Measurements from ENCODE around the gene GTF2A1.

Gene GTF2A1

GRCh38 chr14:81172881-81173280 lies 47.9 kb downstream of the GTF2A1 start:
- DNase-seq = no peak

- no peak for DNase-seq
Observed at GRCh38 chr14:81172353-81172752, 48.4 kb downstream of the GTF2A1 start.

DNA sequence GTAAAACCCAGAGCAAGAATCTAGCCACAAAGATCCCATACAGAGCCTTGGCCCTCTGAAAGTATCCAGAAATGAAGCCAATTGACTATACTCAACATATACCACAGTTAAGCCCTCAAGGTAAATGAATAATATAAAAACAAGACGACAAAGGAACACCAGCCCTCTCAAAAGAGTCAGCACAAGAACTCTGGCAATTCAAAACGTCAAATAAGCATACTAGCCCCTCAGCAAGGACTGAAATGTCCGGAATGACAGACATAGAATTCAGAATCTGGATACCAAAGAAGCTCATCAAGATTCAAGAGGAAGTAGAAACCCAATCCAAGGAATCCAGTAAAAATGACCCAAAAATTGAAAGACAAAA lies 49.9 kb downstream of the GTF2A1 start:
- DNase-seq = no peak

DNA sequence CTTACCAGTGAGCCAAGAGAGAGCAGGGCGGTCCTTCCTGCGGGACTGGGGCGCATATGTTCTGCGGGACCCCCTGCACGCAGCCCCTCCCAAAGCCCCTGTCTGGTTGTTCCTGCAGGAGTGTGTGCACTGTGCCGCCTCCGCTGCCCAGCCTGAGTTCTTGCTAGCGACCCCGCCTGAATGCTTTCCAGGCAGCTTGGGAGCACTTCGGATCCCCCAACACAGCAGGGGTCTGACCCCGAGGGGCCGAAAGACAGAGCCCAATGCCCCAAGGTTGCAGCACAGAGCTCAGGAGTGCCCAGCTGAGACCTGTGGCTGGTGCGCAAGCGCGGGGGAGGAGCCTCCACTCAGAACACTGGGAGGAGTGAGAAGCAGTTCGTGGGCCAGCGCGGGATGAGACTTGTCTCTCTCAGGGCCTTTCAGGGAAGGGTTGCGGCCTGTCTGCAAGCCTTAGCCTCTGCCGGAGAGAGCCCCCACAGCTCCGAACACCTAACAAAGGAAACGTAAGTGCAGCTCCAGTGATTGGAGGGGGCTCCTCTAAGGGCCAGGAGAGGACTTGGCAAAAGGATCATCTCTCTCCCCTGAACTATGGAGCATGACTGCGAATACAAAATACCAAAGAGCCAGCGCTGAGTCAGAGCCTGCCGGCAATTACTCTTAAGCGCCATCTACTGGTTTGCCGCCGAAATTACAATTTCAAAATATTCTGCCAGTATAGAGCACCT lies 50.5 kb downstream of the GTF2A1 start:
- peak; percentile 89 to 90 for DNase-seq

DNA sequence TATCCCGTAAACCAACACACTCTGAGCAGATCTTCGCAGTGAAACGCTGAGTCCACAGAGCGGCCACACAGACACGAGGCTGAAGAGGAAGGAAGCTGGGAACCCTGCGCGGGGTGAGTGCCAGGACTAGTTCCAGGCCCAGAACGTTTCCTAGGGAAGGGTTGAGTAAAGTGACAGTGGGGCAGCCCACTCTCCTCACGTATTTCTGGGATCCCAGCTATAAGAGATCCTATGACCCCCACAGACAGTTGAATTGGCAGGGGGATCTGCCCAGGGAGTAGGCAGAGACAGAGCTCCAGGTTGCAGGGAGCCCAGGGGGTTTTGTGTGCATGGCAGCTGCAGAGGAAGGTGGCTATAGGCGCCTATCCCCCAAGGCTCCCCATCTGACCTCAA lies 51.1 kb downstream of the GTF2A1 start:
- peak; percentile 6 to 27 for DNase-seq

GRCh38 chr14:81169267-81169666 lies 51.5 kb downstream of the GTF2A1 start:
- DNase-seq = no peak

DNA sequence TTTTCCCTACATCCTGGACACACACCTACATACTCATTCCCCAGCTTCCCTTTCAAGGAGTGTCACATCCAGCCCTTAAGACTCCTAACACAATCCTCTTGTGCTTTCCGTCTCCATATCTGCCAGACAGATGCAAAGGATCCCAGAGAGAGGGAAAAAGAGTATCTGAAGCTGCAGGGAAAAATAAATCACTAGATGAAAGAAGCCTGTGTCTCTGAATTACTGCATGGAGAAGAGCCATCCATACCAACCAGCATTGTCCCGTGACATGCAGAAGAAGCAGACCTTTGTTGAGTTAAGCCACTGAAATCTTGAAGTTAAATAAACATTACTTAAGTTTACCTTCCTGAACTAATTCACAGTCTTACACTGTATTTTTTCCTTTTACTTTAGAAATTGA lies 54.6 kb downstream of the GTF2A1 start:
- no peak for DNase-seq

DNA sequence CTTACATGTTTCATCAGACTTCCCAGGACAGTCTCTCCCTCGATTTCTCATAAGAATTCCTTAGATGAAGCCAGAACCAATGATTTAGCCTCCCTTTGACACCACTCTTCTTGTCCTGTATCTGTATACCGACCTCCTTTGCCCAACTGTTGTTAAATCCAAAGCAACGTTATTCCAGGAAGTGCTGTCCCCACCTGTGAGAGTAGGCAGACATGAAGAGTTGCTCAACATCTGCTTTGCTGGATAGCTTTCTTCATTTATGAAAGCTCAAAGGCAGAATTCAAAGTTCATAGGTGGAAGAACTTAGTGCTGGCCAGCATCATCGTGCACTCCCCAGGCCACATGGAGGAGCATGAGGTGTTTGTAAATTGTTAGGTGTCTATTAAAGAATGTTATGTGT lies 55.6 kb downstream of the GTF2A1 start:
- no peak for DNase-seq

DNA sequence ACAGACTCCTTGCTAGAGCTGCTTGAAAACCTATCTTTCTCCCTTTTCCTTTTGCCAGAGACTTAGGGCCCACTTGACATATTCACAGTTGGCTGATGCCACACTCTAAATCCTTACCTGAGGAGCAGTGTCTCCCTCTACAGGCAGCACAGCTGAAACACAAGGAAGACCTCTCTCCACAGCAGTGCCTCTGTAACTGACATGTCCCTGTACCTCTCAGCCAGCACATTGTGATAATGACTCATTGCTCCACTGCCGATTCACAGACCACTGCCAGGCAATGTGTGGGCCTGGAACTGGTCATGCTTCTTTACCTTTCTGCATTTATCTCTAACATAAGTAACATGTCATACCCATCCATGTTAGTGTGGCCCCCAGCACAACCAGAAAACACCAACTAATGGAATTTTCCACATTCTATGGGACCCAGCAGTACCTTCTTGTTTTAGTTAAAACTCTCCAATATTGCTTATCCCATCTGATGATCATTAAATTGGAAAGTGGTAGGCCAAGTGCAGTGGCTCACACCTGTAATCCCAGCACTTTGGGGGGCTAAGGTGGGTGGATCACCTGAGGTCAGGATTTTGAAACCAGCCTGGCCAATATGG lies 56.5 kb downstream of the GTF2A1 start:
- peak; percentile 45 to 48 for DNase-seq

GRCh38 chr14:81162941-81163340 lies 57.8 kb downstream of the GTF2A1 start:
- DNase-seq = peak in 1 of 2 donors; percentile 33

- DNase-seq = no peak
Observed at GRCh38 chr14:81161749-81162148, 59.0 kb downstream of the GTF2A1 start.

GRCh38 chr14:81161088-81161487 lies 59.7 kb downstream of the GTF2A1 start:
- no peak for DNase-seq

DNA sequence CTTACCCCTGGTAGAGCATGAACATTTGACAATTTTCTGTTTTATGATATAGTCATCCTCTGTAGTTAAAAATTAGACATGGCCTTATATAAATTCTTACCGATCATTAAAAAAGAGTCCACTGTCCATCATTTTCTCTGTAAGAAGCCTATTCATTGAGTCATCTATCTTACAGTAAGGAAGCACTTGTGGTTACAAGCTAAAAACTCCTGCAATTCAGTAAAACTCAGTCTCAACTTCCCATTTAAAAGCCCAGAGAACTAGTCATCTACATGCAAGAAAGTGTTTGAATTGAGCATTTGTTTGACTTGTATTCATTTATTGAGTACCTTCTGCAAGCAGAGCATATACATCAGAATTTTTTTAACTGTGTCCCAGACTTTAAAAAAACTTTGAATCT lies 63.3 kb downstream of the GTF2A1 start:
- no peak for DNase-seq

DNA sequence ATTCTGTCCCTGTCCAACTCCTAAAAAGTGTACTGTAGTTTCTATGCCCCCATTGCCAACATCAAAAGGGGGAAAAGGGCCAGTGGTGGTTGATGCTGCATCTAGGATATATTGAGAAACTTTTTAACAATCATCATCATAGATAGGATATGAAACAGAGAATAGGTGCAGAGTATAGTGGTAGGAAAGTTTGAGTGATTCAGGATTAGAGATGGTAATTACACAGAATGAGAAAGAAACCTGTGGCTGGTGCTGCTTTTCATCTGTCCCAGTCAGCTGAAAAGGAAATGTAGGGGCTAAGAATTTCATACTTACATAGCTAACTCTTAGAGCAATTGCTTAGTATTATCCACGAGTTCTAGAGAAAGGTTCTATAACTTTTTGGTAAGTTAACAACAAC lies 67.6 kb downstream of the GTF2A1 start:
- DNase-seq = no peak

GRCh38 chr14:81148635-81149034 lies 72.1 kb downstream of the GTF2A1 start:
- DNase-seq = no peak

- DNase-seq = no peak
Observed at GRCh38 chr14:81147140-81147897, 73.4 kb downstream of the GTF2A1 start.

DNA sequence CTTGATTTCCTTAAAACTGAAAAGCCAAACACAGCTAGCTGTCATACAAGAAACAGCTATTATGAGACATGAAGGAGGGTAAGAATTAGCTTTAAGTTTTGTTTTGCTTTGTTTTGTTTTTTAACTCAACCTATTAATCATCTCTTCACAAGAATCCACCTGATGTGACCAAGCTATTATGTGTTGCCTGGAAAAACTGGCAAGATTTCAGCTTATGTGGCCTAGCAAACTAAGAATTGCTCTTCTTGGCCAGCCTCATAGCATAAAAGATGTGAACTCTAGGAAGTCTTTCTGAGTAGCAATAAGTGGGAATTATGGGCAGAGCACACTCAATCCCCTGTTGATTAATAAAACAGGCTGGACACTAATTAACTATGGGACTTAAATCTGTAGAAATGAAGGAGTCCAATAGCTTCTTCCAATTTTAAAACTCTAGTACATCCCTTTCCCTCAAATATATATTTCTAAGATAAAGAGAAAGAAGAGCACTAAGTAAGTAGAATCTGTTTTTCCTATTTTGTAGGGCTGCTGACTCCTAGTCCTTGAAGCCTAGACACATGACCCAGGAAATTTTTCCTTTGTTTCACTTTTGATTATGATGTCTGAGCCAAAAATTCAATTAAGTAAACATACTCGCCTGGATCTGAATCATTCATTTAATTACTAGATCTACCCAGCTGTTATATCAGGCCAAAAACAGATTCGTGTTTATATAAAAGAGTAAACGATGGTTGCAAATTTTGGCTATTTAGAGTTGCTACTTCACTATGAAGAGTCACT lies 75.7 kb downstream of the GTF2A1 start:
- no peak for DNase-seq

DNA sequence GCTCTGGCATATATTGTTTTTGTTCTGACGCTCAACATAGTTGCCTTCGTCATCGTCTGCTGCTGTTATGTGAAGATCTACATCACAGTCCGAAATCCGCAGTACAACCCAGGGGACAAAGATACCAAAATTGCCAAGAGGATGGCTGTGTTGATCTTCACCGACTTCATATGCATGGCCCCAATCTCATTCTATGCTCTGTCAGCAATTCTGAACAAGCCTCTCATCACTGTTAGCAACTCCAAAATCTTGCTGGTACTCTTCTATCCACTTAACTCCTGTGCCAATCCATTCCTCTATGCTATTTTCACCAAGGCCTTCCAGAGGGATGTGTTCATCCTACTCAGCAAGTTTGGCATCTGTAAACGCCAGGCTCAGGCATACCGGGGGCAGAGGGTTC lies 77.0 kb downstream of the GTF2A1 start:
- DNase-seq = no peak

- no peak for DNase-seq
Observed at GRCh38 chr14:81141426-81141825, 79.3 kb downstream of the GTF2A1 start.

GRCh38 chr14:81138429-81138828 lies 82.3 kb downstream of the GTF2A1 start:
- no peak for DNase-seq

- no peak for DNase-seq
Observed at GRCh38 chr14:81137316-81137715, 83.4 kb downstream of the GTF2A1 start.

GRCh38 chr14:81133400-81133799 lies 87.4 kb downstream of the GTF2A1 start:
- no peak for DNase-seq

DNA sequence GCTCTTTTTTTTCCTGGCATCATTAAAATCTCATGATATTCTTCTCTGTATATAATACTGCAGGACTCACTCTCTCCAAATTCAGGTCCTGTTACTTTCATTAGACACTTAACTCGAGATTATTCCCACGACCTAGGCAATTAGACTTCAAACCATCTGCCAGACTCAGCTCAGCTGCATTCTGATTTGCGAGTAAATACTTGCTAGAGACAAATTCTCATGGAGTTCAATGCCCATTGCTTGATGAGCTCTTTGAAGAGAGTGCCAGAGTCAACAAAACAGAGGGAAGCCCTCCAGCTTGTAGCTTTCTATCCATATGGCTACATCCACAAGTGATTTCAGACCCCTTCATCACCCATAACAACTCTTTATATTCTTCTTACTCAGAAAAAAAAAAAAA lies 88.3 kb downstream of the GTF2A1 start:
- no peak for DNase-seq

Measured in CD4-positive, alpha-beta T cell treated with Interleukin-4 for 1 hour (primary cell).